GM23248 (cell line): ENCODE data around the gene ERVMER34-1.

Experiments used
- EZH2 ChIP-seq: fragments of 200-600 bp; sonication (generic); IDR thresholded peaks from 2 replicates; pipeline ENCODE4 v1.6.1; 2018; ENCODE audit warnings: antibody characterized with exemption, mild to moderate bottlenecking; ENCODE audit not compliant: insufficient read depth, poor library complexity, severe bottlenecking
- EZH2phosphoT487 ChIP-seq: fragments of 200-600 bp; sonication (generic); IDR thresholded peaks from 2 replicates; pipeline ENCODE4 v1.6.1; 2018; ENCODE audit warnings: antibody characterized with exemption, moderate library complexity, mild to moderate bottlenecking, low read depth; ENCODE audit not compliant: insufficient read depth

- no peak for TF ChIP-seq EZH2
- TF ChIP-seq EZH2phosphoT487, result no peak
Measured at GRCh38 chr4:52750213-52750612, 1.0 kb downstream of the ERVMER34-1 start.
